ENCODE data around the gene LRMDA.

LRMDA gene

DNA sequence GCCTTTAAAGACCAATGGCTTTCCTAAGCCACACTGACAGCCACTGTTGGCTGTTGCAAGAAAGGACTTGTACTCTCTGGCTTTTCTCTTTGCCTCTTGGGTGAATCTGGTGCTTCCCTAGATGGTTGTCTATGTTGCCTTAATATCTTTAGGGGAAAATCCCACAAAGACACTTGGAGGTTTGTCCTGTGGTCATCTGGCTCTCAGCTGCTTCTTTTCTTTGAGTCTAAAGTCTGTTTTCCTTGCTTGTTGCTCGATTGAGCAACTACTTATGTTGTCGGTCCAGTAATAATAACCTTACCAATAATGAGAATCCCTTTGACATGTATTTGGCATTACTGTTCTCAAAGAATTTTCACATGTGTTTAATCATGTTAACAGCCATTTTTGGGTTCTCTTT is 537.6 kb downstream of the LRMDA start:
- Histone ChIP-seq H3K79me2 (ENCODE audit: insufficient read depth, low read length) (no peaks in the 10 kb centered on the region), H3K27me3 (ENCODE audit: insufficient read depth, low read length, poor library complexity, severe bottlenecking) (no peaks in the 10 kb centered on the region), H3K9me2 (replicated peaks; ENCODE audit: low read depth, low read length) (no peaks in the 10 kb centered on the region), H3K9me3 (ENCODE audit: insufficient read depth, low read depth, low read length) (no peaks in the 10 kb centered on the region), H3F3A (ENCODE audit: low read depth) (no peaks in the 10 kb centered on the region), H3K4me1 (ENCODE audit: insufficient read depth, low read length, poor library complexity, severe bottlenecking) (peaks cover 26% of the 10 kb centered on the region), H2AFZ (ENCODE audit: low read length) (no peak overlapping the region), H4K20me1 (ENCODE audit: insufficient read depth, low read length, poor library complexity, severe bottlenecking) (no peaks in the 10 kb centered on the region), H3K4me3 (ENCODE audit: low read length, poor library complexity, severe bottlenecking) (no peak overlapping the region), H3K4me2 (ENCODE audit: low read depth, low read length, poor library complexity, severe bottlenecking) (no peak overlapping the region), H3K9ac (ENCODE audit: low read depth, low read length, poor library complexity, severe bottlenecking) (no peak overlapping the region), H3K36me3 (ENCODE audit: insufficient read depth, low read length) (no peaks in the 10 kb centered on the region)
- no peak for TF ChIP-seq EZH2phosphoT487 (IDR thresholded peaks at IDR 0.05; ENCODE audit: borderline replicate concordance)
- TF ChIP-seq, protein P1, sequence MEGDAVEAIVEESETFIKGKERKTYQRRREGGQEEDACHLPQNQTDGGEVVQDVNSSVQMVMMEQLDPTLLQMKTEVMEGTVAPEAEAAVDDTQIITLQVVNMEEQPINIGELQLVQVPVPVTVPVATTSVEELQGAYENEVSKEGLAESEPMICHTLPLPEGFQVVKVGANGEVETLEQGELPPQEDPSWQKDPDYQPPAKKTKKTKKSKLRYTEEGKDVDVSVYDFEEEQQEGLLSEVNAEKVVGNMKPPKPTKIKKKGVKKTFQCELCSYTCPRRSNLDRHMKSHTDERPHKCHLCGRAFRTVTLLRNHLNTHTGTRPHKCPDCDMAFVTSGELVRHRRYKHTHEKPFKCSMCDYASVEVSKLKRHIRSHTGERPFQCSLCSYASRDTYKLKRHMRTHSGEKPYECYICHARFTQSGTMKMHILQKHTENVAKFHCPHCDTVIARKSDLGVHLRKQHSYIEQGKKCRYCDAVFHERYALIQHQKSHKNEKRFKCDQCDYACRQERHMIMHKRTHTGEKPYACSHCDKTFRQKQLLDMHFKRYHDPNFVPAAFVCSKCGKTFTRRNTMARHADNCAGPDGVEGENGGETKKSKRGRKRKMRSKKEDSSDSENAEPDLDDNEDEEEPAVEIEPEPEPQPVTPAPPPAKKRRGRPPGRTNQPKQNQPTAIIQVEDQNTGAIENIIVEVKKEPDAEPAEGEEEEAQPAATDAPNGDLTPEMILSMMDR (conservative IDR thresholded peaks at IDR 0.05; ENCODE audit: low read length), result no peak

DNA sequence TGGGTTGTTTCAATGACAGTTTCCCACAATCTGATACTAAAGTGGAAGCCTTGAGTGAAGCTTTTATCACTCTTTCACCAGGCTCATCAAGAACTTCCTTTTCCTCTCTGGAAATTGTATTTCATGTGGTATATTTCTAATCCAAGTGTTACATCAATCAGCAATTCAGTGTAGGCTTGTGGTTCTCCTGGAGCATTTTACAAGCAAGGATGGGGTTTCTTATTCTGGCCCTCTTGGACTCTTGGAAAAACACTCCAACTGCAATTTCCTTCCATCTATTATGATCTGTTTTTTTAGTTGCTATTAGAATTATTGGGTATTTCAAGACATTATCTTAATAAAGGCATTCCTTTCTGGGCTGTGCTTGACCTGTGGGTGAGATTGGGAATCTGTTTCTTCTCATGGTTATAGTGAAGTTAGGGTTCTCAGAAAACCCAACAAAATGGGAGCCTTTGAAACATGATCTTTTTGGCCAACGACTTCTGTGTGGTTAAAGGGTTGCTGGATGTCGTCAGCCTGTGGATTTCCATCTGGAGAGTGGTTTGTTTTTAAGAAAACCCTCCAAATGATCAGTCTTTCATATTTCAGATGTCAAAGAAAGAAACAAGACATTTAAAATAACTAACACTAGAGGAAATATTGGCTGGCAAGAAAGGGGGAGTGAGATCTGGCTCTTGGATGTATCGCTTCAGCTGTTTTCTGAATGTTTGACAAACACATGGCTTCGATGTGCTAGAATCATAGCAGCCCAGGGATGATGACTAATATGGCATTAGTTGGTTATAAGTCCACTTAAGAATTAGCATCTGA is 540.2 kb downstream of the LRMDA start:
- Histone ChIP-seq H3K36me3 (ENCODE audit: insufficient read depth, low read length) (no peaks in the 10 kb centered on the region), H3K4me2 (ENCODE audit: low read depth, low read length, poor library complexity, severe bottlenecking) (peak overlapping the region; percentile 55), H4K20me1 (ENCODE audit: insufficient read depth, low read length, poor library complexity, severe bottlenecking) (no peaks in the 10 kb centered on the region), H3K9ac (ENCODE audit: low read depth, low read length, poor library complexity, severe bottlenecking) (no peak overlapping the region), H3K79me2 (ENCODE audit: insufficient read depth, low read length) (no peaks in the 10 kb centered on the region), H3K4me3 (ENCODE audit: low read length, poor library complexity, severe bottlenecking) (peak overlapping the region; percentile 0), H3K4me1 (ENCODE audit: insufficient read depth, low read length, poor library complexity, severe bottlenecking) (peaks cover 26% of the 10 kb centered on the region), H3F3A (ENCODE audit: low read depth) (no peaks in the 10 kb centered on the region), H3K27me3 (ENCODE audit: insufficient read depth, low read length, poor library complexity, severe bottlenecking) (no peaks in the 10 kb centered on the region), H2AFZ (ENCODE audit: low read length) (no peak overlapping the region), H3K9me3 (ENCODE audit: insufficient read depth, low read depth, low read length) (no peaks in the 10 kb centered on the region), H3K9me2 (replicated peaks; ENCODE audit: low read depth, low read length) (no peaks in the 10 kb centered on the region)
- TF ChIP-seq EZH2phosphoT487 (IDR thresholded peaks at IDR 0.05; ENCODE audit: borderline replicate concordance), result no peak
- TF ChIP-seq, protein P1 (conservative IDR thresholded peaks at IDR 0.05; ENCODE audit: low read length), result no peak

DNA sequence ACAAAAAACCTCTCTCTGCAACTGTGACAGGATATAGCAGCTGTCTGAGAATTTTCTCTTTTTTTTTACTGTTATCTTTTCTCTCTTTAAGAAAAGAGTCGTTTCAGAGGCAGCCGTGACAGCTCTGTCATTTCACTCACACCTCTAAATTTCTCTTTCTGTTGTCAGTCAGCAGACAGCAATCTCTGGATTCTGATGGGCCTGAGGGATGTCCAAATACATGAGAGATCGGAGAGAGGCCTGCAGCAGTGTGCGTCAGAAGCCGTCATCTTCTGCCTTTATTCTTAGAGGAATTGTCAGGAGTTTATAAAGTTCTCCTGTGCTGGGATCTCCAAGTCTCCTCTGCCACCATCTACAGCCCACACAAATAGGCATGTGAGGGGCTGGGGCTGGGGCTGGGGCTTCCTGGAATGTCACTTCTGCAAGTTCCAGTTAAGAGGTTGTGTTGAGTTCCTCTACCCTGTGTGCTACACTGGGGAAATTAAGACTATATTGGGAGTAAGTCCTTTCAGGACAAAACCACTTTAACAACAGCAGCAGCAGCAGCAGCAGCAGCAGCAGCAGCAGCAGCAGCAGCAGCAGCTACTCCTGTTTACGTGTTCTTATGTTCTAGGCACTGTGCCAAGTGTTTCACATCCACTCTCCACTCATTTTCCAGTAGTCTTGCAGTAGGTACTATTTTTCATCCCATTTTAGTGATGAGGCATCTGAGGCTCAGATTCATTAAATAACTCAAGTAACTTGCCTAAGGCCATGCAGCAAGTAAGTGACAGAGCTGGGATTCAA is 541.3 kb downstream of the LRMDA start:
- H3F3A ChIP-seq (ENCODE audit: low read depth), result no peaks in the 10 kb centered on the region
- H3K9ac ChIP-seq (ENCODE audit: low read depth, low read length, poor library complexity, severe bottlenecking), result no peak overlapping the region
- no peaks in the 10 kb centered on the region for H3K36me3 ChIP-seq (ENCODE audit: insufficient read depth, low read length)
- no peaks in the 10 kb centered on the region for H4K20me1 ChIP-seq (ENCODE audit: insufficient read depth, low read length, poor library complexity, severe bottlenecking)
- H3K27me3 ChIP-seq (ENCODE audit: insufficient read depth, low read length, poor library complexity, severe bottlenecking), result no peaks in the 10 kb centered on the region
- no peak overlapping the region for H3K4me3 ChIP-seq (ENCODE audit: low read length, poor library complexity, severe bottlenecking)
- H3K9me2 ChIP-seq (replicated peaks; ENCODE audit: low read depth, low read length), result no peaks in the 10 kb centered on the region
- TF ChIP-seq, protein P1 (conservative IDR thresholded peaks at IDR 0.05; ENCODE audit: low read length), result no peak
- no peaks in the 10 kb centered on the region for H3K79me2 ChIP-seq (ENCODE audit: insufficient read depth, low read length)
- H3K4me1 ChIP-seq (ENCODE audit: insufficient read depth, low read length, poor library complexity, severe bottlenecking), result peaks cover 26% of the 10 kb centered on the region
- H2AFZ ChIP-seq (ENCODE audit: low read length), result no peak overlapping the region
- no peak overlapping the region for H3K4me2 ChIP-seq (ENCODE audit: low read depth, low read length, poor library complexity, severe bottlenecking)
- no peaks in the 10 kb centered on the region for H3K9me3 ChIP-seq (ENCODE audit: insufficient read depth, low read depth, low read length)

Data from Loucy (cell line).